ENCODE data around the gene BUD23. TPM values are rescaled to one million over a fixed set of nuclear protein-coding genes. Genes with fewer than 3 reads are reported as not detected.
"Not testable (repeated sequence)": the region's sequence is repeated elsewhere in the genome, so short reads cannot be mapped to it uniquely, and the experiment has no call there.

Gene BUD23
- total RNA-seq, 2 donors from 2014 or later = 70.3 to 72.5 TPM

- DNase-seq = peak; percentile 92
- ATAC-seq = peak; percentile 96
- intact Hi-C loops (cut with DNase I) = loop anchor here in 1 of 2 donors (5.0 kb wide), 2 partner anchors 45 to 60 kb away; partner anchors contain the start of gene MLXIPL
These were observed 15.9 kb upstream of the BUD23 start, which contains the start of gene VPS37D for GRCh38 chr7:73667344-73668102. Gene VPS37D, plus strand, starts transcription at chr7:73667831. Its CDS starts 128 bp downstream, at chr7:73667959.

GRCh38 chr7:73668103-73668885 lies 15.1 kb upstream of the BUD23 start:
- DNase-seq = no peak
- intact Hi-C loops (cut with DNase I) = loop anchor here in 1 of 2 donors (5.0 kb wide), 2 partner anchors 46 to 61 kb away; partner anchors contain the start of gene MLXIPL
- no peak for ATAC-seq

DNA sequence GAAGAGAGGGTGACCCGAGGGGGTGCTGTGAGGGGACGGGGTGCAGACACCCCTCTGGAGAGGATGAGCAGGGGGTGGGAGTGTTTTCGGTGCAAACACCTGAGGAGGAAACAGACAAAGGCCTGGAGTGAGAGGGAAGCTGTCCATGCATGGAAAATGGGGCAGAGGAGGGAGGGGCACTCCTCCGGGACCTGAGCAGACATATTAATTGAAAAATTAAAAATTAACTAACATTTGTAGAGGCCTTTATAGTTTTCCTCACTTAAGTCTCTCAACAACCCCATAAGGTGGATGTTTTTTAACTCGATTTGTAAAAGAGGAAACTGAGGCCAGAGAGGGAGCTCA lies 14.5 kb upstream of the BUD23 start:
- DNase-seq (no peak), ATAC-seq (no peak)
- intact Hi-C loops (cut with DNase I) = loop anchor here in 1 of 2 donors (5.0 kb wide), 2 partner anchors 47 to 62 kb away; partner anchors contain the start of gene MLXIPL

- DNase-seq = no peak
- intact Hi-C loops (cut with DNase I) = loop anchor here in 1 of 2 donors (5.0 kb wide), 2 partner anchors 47 to 62 kb away; partner anchors contain the start of gene MLXIPL
These were observed 14.1 kb upstream of the BUD23 start for GRCh38 chr7:73669288-73669701.

DNA sequence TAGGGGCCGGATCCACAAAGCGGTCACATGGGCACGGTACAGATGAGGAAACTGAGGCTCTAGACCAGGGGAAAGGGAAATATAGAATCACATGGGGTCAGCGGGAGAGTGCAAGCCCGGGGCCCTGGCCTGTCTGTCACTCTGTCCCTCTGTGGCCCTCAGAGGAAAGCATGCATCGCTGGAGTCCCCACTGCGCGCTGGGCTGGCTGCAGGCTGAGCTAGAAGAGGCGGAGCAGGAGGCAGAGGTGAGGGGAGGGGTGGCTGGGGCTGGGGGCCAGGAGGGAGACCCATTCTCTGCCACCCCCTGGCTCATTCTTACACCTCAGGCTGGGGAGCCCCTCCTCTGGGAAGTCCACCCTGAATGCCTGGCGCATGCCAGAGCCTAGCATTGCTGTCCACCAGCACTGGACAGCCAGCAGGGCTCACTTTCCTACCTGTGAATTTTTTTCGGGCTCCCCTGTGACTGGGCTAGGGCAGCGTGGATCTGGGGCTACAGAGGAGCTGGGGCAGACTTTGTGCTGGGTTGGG lies 13.5 kb upstream of the BUD23 start:
- intact Hi-C loops (cut with DNase I) = loop anchor here in 1 of 2 donors (5.0 kb wide), 3 partner anchors 48 to 63 kb away; partner anchors contain the start of gene MLXIPL
- no peak for DNase-seq
- no peak for ATAC-seq

More at GRCh38 chr7:73669288-73669701, 14.1 kb upstream of the BUD23 start:
- no peak for ATAC-seq

GRCh38 chr7:73671322-73671661 lies 12.1 kb upstream of the BUD23 start:
- ATAC-seq = no peak
- no peak for DNase-seq
- intact Hi-C loops (cut with DNase I) = loop anchor here in 1 of 2 donors (5.0 kb wide), 1 partner anchor 51 kb away; no protein-coding TSS in a partner anchor

DNA sequence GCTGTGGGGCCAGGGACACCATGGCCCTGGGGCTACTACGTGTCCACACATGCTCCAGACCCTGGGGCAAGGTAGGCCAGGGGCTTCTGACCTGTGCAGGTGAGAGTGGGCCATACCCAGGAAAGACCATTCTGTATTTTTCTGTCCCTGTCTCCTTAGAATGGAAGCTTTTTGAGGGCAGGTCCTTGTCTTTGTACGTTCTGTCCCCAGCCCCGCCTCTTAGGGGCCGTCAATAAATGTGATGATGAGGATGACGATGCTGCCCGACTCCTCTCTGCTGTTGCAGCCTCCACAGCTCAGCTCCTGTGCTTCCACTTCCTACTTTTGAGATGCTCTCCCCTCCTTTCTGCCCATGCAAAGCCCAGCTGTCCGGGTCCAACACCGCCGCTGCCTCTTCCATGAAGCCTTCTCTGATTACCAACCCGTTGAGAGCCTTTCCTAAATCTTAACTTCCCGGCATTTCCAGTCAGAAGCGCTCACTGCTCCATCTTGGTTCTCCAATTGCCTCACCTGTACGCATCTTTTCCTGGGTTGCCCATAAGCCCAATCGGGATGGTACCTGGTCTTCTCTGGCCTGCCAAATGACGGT lies 11.4 kb upstream of the BUD23 start:
- no peak for ATAC-seq
- intact Hi-C loops (cut with DNase I) = loop anchor here in 1 of 2 donors (5.0 kb wide), 1 partner anchor 50 kb away; no protein-coding TSS in a partner anchor
- DNase-seq = no peak

DNA sequence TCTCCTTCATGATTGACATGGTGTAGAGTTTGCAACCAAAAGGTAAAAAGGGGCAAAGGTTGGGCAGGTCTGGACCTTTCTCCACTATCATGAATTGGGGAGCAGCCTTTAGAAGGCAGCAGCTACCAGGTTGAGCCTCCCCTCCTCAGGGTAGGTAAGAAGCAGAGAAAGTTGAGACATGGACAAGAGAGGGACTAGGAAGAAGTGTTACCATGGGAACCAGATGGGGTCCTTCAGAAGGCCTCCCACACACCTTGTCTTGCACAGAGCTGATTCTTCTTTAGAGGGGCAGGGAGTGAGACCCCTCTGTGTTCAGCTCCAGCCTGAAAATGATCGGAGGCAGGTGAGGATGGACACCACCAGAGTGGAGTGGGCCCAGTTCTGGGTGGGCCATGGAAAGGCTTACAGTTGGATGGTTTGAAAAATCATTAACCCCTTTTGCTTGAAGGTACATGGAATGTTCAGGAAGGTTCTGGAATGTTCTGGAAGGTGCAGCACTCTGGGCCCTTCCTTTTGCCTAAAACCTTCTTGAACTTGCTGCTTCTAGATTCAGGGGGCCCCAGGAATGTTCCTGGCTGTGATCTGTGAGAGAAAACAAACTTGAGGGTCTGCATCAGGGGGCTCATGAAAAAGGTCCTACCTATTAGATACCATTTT lies 8.8 kb upstream of the BUD23 start:
- no peak for DNase-seq
- ATAC-seq = no peak
- intact Hi-C loops (cut with DNase I) = loop anchor here in 1 of 2 donors (5.0 kb wide), 1 partner anchor 48 kb away; no protein-coding TSS in a partner anchor

DNA sequence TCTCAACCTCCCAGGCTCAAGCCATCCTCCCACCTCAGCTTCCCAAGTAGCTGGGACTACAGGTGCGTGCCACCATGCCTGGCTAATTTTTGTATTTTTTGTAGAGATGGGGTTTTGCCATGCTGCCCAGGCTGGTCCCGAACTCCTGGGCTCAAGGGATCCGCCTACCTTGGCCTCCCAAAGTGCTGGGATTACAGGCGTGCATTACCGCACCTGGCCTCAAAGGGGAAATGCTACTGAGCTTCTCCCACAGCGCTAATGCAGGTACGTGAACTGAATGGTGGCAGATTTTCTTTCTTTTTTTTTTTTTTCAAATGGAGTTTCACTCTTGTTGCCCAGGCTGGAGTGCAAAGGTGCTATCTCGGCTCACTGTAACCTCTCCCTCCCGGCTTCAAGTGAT lies 7.3 kb upstream of the BUD23 start:
- DNase-seq; ATAC-seq; intact Hi-C loops (cut with DNase I): not testable (repeated sequence)

DNA sequence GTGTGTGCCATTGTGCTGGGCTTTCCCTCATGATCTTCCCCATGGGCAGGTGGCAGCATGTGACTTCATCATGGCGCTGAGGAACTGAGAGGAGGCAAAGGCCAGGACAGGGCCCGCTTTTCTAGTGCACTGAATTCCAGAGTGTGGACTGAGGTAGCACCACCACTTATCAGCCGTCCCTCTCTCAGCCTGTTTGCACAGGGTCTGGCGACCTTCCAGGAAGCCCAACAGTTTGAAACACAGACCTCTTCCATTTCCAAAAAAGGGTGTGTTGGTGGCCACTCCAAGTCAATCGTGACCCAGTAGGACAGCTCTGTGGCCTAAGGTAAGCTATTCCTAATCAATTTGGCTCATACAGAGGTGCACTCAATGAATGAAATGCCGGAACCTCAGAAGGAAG lies 4.5 kb upstream of the BUD23 start:
- ATAC-seq = no peak
- intact Hi-C loops (cut with DNase I) = no loop called here
- DNase-seq = peak; percentile 21

DNA sequence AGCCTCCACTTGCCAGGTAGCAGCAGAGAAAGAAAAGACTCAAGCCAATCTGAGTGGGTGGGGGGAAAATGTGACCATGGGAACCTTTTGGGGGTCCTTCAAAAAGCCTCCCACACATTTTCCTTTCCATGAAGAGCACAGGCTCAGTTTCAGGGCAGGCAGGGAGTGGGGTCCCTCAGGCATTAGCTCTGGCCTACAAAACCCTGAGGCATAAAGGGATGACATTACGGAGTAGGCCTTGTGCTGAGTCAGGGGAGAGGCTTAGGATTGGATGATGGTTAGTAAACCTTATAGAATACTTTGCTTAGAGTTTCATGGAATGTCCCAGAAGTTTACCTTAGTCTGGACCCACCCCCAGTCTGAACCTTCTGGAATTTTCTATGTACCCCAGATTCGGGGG lies 3.7 kb upstream of the BUD23 start:
- no peak for ATAC-seq
- DNase-seq = no peak
- intact Hi-C loops (cut with DNase I) = no loop called here

DNA sequence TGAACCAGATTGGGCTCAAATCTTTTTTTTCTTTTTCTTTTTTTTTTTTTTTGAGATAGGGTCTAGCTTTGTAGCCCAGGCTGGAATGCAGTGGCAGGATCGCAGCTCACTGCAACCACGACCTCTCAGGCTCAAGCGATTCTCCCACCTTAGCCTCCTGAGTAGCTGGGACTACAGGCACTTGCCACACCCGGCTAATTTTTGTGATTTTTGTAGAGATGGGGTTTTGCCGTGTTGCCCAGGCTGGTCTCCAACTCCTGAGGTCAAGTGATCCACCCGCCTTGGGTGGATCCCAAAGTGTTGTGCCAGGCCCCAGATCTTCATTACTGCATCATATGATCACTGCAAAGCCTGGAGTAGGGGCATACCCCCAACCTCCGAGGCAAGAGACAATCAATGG lies 2.9 kb upstream of the BUD23 start:
- intact Hi-C loops (cut with DNase I) = no loop called here
- ATAC-seq (no peak), DNase-seq (no peak)

DNA sequence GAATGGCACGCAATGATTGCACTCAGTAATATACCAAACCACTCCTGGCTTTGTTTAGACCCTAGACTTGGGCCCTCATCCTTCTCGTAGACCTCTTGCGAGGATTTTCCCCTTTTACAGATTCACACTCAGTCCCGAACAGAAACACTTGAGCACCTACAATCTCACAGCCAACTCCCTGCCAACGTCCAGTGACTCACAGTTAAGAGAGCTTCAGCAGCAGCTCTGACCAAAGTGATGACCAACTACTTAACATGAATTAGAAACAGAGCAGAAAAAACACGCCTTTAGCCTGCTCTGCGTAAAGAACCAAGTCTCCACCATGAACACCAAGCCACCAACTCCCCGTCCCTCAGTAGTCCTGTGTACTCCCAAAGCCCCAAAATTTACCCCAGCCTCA lies 2.4 kb upstream of the BUD23 start:
- peak; percentile 23 for DNase-seq
- ATAC-seq = peak in 1 of 2 donors; percentile 22
- intact Hi-C loops (cut with DNase I) = no loop called here

- DNase-seq (no peak), ATAC-seq (no peak)
- intact Hi-C loops (cut with DNase I) = no loop called here
These were observed 697 bp upstream of the BUD23 start for GRCh38 chr7:73682745-73683055.

- intact Hi-C loops (cut with DNase I) = no loop called here
- no peak for DNase-seq
- no peak for ATAC-seq
These were observed 644 bp downstream of the BUD23 start for GRCh38 chr7:73683788-73684693.

DNA sequence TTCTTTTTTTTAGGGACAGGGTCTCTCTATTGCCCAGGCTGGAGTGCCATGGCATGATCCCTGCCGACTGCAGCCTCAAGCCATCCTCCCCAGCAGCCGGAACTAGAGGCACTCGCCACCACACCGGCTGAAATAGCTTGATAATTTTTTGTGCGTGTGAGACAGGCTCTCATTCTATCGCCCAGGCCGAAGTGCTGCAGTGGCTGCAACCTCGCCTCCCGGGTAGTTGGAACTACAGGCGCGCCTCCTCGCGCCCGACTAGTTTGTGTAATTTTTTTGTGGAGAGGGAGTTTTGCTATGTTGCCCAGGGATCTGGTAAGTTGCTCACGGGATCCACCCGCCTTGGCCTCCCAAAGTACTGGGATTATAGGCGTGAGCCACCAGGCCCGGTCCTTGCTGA lies 1.9 kb downstream of the BUD23 start:
- no peak for ATAC-seq
- DNase-seq = no peak
- intact Hi-C loops (cut with DNase I) = no loop called here

DNA sequence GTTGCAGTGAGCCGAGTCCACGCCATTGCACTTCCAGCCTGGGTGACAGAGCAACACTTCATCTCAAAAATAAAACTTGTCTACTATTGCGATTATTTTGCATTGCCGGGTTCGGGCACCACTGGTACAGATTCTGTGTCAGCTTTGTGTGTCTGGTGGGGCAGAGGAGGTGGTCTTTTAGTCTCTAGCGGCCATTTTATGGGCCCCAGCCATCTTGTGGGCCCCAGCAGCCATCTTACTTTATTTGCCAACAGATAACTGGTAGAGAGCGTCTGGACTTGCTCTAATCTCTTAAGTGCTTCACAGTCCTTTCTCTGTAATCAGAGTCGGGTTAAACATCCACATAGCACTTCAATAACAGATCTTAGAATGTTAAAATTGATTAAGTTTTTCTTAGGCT lies 4.9 kb downstream of the BUD23 start:
- ATAC-seq (no peak), DNase-seq (no peak)
- intact Hi-C loops (cut with DNase I) = no loop called here

GRCh38 chr7:73690646-73691045 lies 7.2 kb downstream of the BUD23 start:
- intact Hi-C loops (cut with DNase I) = no loop called here
- DNase-seq (no peak), ATAC-seq (no peak)

Data from left cardiac atrium (tissue), 4 donors.